MM.1S (cell line): ENCODE measurements around the gene MED15.

Experiments used
- DNase-seq: peaks from one replicate; pipeline ENCODE4 v3.0.0-alpha.2; 2015
- H2AFZ ChIP-seq: fragments of 300-600 bp; sonication (generic); 2 replicates; pipeline ENCODE4 v1.6.0; 2016; ENCODE audit warnings: antibody characterized with exemption, low read length
- H3F3A ChIP-seq: fragments of 300-600 bp; sonication (generic); 2 replicates; pipeline ENCODE4 v1.6.1; 2016; ENCODE audit warnings: mild to moderate bottlenecking, antibody characterized with exemption, low read length, moderate library complexity, mixed read lengths; ENCODE audit not compliant: insufficient read depth
- H3K27ac ChIP-seq: fragments of 300-600 bp; sonication (generic); 2 replicates; pipeline ENCODE4 v1.5.1; 2016; ENCODE audit warnings: mild to moderate bottlenecking, low read length
- H3K27me3 ChIP-seq: fragments of 300-600 bp; sonication (generic); replicated peaks from 2 replicates; pipeline ENCODE4 v1.6.0; 2016; ENCODE audit warnings: low read length; ENCODE audit not compliant: insufficient read depth
- H3K36me3 ChIP-seq: fragments of 300-600 bp; sonication (generic); replicated peaks from 2 replicates; pipeline ENCODE4 v1.6.1; 2016; ENCODE audit warnings: mild to moderate bottlenecking, low read length, mixed read lengths; ENCODE audit not compliant: insufficient read depth
- H3K4me1 ChIP-seq: fragments of 300-600 bp; sonication (generic); 2 replicates; pipeline ENCODE4 v1.6.1; 2016; ENCODE audit warnings: low read length, mixed read lengths
- H3K4me2 ChIP-seq: fragments of 300-600 bp; sonication (generic); 2 replicates; pipeline ENCODE4 v1.6.0; 2016; ENCODE audit warnings: low read depth, low read length
- H3K4me3 ChIP-seq: fragments of 300-600 bp; sonication (generic); 2 replicates; pipeline ENCODE4 v1.5.1; 2016; ENCODE audit warnings: low read length, mixed read lengths
- H3K79me2 ChIP-seq: fragments of 300-600 bp; sonication (generic); 2 replicates; pipeline ENCODE4 v1.6.1; 2016; ENCODE audit warnings: mixed run types, low read length, mixed read lengths
- H3K9ac ChIP-seq: fragments of 300-600 bp; sonication (generic); 2 replicates; pipeline ENCODE4 v1.6.1; 2016; ENCODE audit warnings: low read length, mixed read lengths
- H3K9me2 ChIP-seq: fragments of 300-600 bp; sonication (generic); replicated peaks from 2 replicates; pipeline ENCODE4 v1.6.1; 2016; ENCODE audit warnings: mild to moderate bottlenecking, low read length, mixed read lengths; ENCODE audit not compliant: insufficient read depth
- H3K9me3 ChIP-seq: fragments of 300-600 bp; sonication (generic); replicated peaks from 2 replicates; pipeline ENCODE4 v1.6.1; 2016; ENCODE audit warnings: mild to moderate bottlenecking, low read length, mixed read lengths; ENCODE audit not compliant: insufficient read depth
- H4K20me1 ChIP-seq: fragments of 300-600 bp; sonication (generic); 2 replicates; pipeline ENCODE4 v1.6.1; 2016; ENCODE audit warnings: mild to moderate bottlenecking, low read length, moderate library complexity, mixed read lengths; ENCODE audit not compliant: insufficient read depth
- CTCF ChIP-seq: fragments of 300-600 bp; sonication (generic); IDR thresholded peaks from 2 replicates; pipeline ENCODE4 v1.5.1; 2016; ENCODE audit warnings: antibody characterized with exemption, low read length, mixed read lengths
- EZH2 ChIP-seq: fragments of 300-600 bp; sonication (generic); optimal IDR thresholded peaks from 2 replicates; pipeline ENCODE3; 2017; ENCODE audit warnings: low read depth, mild to moderate bottlenecking, antibody characterized with exemption, low read length, mixed read lengths
- EZH2phosphoT487 ChIP-seq: fragments of 300-600 bp; sonication (generic); IDR thresholded peaks from 2 replicates; pipeline ENCODE4 v1.6.1; 2018; ENCODE audit warnings: antibody characterized with exemption, low read length

Gene MED15

GRCh38 chr22:20551805-20552442, 44.5 kb downstream of the MED15 start:
- no peak overlapping the region for H3K9ac ChIP-seq
- peaks cover 70% of the 10 kb centered on the region for H3K79me2 ChIP-seq
- peaks cover 11% of the 10 kb centered on the region; the same call in 1 of the 2 replicates for H4K20me1 ChIP-seq

GRCh38 chr22:20552443-20553401, 45.3 kb downstream of the MED15 start:
- H3K4me2 ChIP-seq, result no peak overlapping the region
- H3K79me2 ChIP-seq, result peaks cover 72% of the 10 kb centered on the region
- H3K9me2 ChIP-seq, result no peaks in the 10 kb centered on the region
- H3F3A ChIP-seq, result no peaks in the 10 kb centered on the region
- TF ChIP-seq EZH2phosphoT487 (no peak), EZH2 (no peak), CTCF (no peak)
- H3K27ac ChIP-seq, result no peak overlapping the region
- no peak overlapping the region for H2AFZ ChIP-seq
- no peaks in the 10 kb centered on the region for H3K9me3 ChIP-seq
- H4K20me1 ChIP-seq, result peaks cover 11% of the 10 kb centered on the region; the same call in 1 of the 2 replicates
- no peak overlapping the region for H3K4me3 ChIP-seq
- no peak overlapping the region for H3K9ac ChIP-seq
- DNase-seq, result no peak
- H3K27me3 ChIP-seq, result no peaks in the 10 kb centered on the region
- no peaks in the 10 kb centered on the region for H3K36me3 ChIP-seq
- H3K4me1 ChIP-seq, result no peaks in the 10 kb centered on the region

More at GRCh38 chr22:20551805-20552442, 44.5 kb downstream of the MED15 start:
- TF ChIP-seq CTCF (no peak), EZH2phosphoT487 (no peak), EZH2 (no peak)
- Histone ChIP-seq H3K4me1 (no peaks in the 10 kb centered on the region), H2AFZ (no peak overlapping the region), H3K27me3 (no peaks in the 10 kb centered on the region), H3K9me2 (no peaks in the 10 kb centered on the region), H3K4me2 (no peak overlapping the region), H3K9me3 (no peaks in the 10 kb centered on the region), H3K4me3 (no peak overlapping the region), H3K27ac (no peak overlapping the region), H3K36me3 (no peaks in the 10 kb centered on the region), H3F3A (no peaks in the 10 kb centered on the region)
- DNase-seq, result no peak

- Histone ChIP-seq H4K20me1 (peaks cover 6% of the 10 kb centered on the region; the same call in 1 of the 2 replicates), H3K9me2 (no peaks in the 10 kb centered on the region), H3K4me3 (no peak overlapping the region), H3K4me2 (no peak overlapping the region), H3F3A (no peaks in the 10 kb centered on the region), H3K9me3 (no peaks in the 10 kb centered on the region), H3K4me1 (no peaks in the 10 kb centered on the region), H3K9ac (no peak overlapping the region), H3K36me3 (no peaks in the 10 kb centered on the region), H3K27me3 (no peaks in the 10 kb centered on the region), H3K27ac (no peak overlapping the region), H2AFZ (no peak overlapping the region), H3K79me2 (peaks cover 61% of the 10 kb centered on the region)
- no peak for DNase-seq
- TF ChIP-seq EZH2, result no peak
- no peak for TF ChIP-seq CTCF
- no peak for TF ChIP-seq EZH2phosphoT487
Observed at GRCh38 chr22:20553947-20554741, 46.7 kb downstream of the MED15 start.
